Gastroesophageal sphincter (tissue), 3 donors: Measurements from ENCODE around the gene SNCAIP.

Experiments used
- POLR2A ChIP-seq, 2 donors: fragments of 450-650 bp; IDR thresholded peaks; one replicate each; pipeline ENCODE4 v1.6.1; 2017; ENCODE audit warnings: antibody characterized with exemption in 2 of 2, mild to moderate bottlenecking in 2 of 2, moderate library complexity in 1 of 2
- POLR2AphosphoS5 ChIP-seq: sonication (generic); formaldehyde crosslinking; IDR thresholded peaks from one replicate; pipeline ENCODE4 v1.6.1; 2017; ENCODE audit warnings: antibody characterized with exemption
- TF ChIP-seq, protein P1 (sequence below), 4 experiments: fragments of 200-600 bp in 2 of 4; fragments of 450-650 bp in 2 of 4; sonication (generic) in 1 of 4; IDR thresholded peaks; one replicate each; pipeline ENCODE4 v1.5.1; 2017 to 2019; ENCODE audit warnings: antibody characterized with exemption in 4 of 4, mild to moderate bottlenecking in 2 of 4, moderate library complexity in 2 of 4

GRCh38 chr5:122490718-122491117 is 178.7 kb downstream of the SNCAIP start:
- TF ChIP-seq, protein P1, sequence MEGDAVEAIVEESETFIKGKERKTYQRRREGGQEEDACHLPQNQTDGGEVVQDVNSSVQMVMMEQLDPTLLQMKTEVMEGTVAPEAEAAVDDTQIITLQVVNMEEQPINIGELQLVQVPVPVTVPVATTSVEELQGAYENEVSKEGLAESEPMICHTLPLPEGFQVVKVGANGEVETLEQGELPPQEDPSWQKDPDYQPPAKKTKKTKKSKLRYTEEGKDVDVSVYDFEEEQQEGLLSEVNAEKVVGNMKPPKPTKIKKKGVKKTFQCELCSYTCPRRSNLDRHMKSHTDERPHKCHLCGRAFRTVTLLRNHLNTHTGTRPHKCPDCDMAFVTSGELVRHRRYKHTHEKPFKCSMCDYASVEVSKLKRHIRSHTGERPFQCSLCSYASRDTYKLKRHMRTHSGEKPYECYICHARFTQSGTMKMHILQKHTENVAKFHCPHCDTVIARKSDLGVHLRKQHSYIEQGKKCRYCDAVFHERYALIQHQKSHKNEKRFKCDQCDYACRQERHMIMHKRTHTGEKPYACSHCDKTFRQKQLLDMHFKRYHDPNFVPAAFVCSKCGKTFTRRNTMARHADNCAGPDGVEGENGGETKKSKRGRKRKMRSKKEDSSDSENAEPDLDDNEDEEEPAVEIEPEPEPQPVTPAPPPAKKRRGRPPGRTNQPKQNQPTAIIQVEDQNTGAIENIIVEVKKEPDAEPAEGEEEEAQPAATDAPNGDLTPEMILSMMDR (IDR thresholded peaks at IDR 0.05): no peak
- TF ChIP-seq POLR2A (IDR thresholded peaks at IDR 0.05) (no peak), POLR2AphosphoS5 (no peak)
